Stimulated activated CD8-positive, alpha-beta memory T cell treated with anti-CD3 and anti-CD28 coated beads, Interleukin-12 subunit alpha, Interleukin-12 subunit beta, amount 100 ng/mL, for 4 hours (primary cell): Measurements from ENCODE around the gene BCLAF1.
"Not testable (repeated sequence)": the region's sequence is repeated elsewhere in the genome, so short reads cannot be mapped to it uniquely, and the experiment has no call there.

Experiments
- DNase-seq: peaks from one replicate; pipeline ENCODE4 v3.0.0-alpha.2; 2020; ENCODE audit warnings: low read depth

Gene BCLAF1

DNA sequence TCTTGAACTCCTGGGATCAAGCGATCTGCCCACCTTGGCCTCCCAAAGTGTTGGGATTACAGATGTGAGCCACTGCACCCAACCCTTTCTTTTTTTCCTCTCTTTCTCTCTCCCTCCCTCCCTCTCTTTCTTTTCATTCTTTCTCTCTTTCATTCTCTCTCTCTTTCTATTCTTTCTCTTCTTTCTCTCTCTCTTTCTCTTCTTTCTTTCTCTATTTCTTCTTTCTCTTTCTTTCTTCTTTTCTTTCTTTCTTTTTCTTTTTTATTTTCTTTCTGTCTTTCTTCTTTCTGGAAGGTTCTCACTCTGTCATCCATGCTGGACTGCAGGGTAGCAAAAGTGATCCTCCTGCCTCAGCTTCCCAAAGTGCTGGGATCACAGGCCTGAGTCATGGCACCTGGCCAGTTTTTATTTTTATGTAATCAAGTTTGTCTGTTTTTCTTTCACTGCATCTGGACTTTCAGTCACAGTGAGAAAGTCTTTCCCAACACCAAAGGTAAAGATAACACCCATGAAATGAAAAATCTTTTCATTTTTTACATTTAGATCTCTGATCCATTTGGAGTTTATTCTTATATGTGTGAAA lies 20.2 kb upstream of the BCLAF1 start:
- DNase-seq, result no peak

- DNase-seq, result no peak
Measured at GRCh38 chr6:136309171-136309570, 19.5 kb upstream of the BCLAF1 start.

DNA sequence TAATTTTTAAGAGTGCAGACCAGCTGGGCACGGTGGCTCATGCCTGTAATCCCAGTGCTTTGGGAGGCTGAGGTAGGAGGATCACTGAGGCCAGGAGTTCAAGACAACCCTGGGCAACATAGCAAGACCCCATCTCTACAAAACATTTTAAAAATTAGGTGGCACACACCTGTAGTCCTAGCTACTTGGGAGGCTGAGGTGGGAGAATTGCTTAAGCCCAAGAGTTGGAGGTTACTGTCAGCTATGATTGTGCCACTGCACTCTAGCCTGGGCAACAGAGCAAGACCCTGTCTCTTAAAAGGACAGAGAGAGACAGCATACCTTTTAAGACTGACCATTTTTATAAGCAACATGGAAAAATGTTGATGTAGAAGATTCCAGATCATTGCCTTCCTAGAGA lies 18.8 kb upstream of the BCLAF1 start:
- not testable (repeated sequence) for DNase-seq

DNA sequence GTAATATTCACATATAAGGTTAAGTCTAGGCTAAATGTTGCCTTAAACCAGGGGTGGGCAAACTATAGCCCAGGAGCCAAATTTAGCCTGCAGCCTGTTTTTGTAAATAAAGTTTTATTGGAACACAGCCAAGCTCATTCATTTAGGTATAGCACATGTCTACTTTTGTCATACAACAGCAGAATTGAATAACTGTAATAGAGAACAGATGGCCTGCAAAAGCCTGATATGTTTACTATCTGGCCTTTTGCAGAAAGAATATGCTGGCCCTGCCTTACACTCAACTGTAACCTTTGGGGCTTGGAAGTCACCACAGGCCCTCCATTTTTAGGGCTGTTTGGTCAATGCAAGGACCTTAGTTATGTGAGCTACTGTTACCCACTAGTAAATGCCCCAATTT lies 17.7 kb upstream of the BCLAF1 start:
- DNase-seq, result no peak

GRCh38 chr6:136306466-136306865 lies 16.8 kb upstream of the BCLAF1 start:
- no peak for DNase-seq

DNA sequence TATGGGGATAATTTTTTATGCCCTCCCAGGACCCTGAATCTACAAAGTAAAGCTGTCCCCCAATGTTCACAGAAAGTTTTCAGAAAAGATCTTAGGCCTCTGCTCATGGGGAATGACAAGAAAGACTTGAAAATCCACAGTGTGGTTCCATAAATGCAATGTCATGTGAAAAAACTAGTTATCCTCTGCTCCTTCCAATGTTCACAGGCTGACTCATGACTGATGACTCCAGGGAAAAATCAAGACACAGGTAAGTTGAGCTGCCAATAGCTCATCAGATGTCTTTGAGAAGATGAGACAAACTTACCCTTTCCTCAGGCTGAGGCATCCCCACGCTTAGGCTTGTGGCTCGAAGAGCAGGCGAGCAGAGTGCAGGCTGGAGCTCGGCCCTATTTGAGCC lies 14.8 kb upstream of the BCLAF1 start:
- no peak for DNase-seq

DNA sequence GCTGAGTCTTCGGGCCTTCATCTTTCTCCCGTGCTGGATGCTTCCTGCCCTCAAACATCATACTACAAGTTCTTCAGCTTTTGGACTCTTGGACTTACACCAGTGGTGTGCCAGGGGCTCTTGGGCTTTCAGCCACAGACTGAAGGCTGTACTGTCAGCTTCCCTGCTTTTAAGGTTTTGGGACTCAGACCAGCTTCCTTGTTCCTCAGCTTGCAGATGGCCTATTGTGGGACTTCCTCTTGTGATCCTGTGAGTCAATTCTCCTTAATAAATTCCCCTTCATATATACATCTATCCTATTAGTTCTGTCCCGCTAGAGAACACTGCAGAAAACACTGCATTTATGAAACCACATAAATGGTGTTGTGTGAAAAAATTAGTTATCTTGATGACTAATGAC lies 13.9 kb upstream of the BCLAF1 start:
- no peak for DNase-seq

GRCh38 chr6:136294621-136295020 lies 5.0 kb upstream of the BCLAF1 start:
- no peak for DNase-seq

GRCh38 chr6:136290410-136291010 lies 864 bp upstream of the BCLAF1 start:
- peak; percentile 64 for DNase-seq

DNA sequence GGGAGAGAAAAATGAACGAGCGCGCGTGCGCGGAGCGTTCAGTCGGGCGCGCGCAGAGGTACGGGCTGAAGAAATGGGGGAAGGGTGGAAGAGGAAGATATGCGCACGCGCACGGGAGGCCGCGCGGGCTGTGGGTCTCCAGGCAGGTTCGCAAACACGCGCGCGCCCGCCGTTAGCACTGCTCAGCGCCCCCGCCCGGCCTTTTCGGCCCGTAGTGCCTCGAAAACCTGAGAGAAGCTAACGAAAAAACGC lies 393 bp downstream of the BCLAF1 start:
- DNase-seq, result peak; percentile 84

DNA sequence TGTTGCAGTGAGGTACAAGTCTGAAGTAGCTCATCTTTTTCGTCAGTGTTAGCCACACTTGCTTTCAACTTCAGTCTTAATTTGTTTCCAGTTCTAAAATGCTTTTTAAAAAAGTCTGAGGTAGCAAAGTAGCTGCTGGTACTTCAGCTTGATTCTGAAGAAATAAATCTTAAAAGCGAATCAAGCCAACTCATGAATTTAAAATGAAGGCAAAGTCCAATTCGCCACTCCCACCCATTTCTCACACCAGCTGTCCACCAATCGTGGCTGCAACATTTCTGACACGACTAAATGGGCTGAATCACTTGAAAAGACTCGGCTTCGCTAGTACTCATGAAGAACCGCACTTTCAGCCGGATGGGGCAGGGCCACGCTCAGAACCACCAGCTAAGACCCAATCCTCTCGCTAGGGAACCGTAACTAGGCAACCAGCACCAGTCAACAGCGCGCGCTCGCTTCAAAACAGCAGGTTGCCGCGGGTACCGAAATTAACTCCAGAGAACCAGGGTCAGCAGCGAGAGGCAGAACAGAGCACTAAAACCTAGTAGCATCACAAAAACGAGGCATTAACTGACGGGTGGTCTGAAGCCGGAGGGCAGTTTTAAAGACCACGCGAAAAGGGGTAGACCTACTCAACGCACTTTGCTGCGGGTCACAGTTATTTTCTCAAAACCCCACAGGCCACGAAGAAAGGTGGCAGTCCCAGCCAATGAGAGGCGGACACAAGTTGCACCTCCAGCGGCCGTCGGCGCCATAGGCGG lies 900 bp downstream of the BCLAF1 start:
- DNase-seq, result peak; percentile 68

- no peak for DNase-seq
Measured at GRCh38 chr6:136284909-136285308, 4.7 kb downstream of the BCLAF1 start.

DNA sequence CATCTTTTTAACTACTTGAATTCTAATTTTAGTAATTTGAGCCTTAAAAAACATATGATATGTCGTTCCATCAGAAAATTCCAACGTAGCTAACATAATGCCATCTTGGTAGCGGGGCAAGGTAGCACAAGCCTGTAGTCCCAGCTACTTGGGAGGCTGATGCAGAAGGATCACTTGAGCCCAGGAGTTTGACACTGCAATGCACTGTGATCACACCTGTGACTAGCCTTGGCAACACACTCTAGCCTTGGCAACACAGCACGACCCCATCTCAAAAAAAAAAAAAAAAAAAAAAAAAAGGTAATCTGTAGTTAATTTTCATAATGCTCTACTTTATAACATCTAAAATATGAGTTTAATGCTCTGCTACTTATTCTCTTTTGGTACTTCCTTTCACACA lies 6.7 kb downstream of the BCLAF1 start:
- no peak for DNase-seq

DNA sequence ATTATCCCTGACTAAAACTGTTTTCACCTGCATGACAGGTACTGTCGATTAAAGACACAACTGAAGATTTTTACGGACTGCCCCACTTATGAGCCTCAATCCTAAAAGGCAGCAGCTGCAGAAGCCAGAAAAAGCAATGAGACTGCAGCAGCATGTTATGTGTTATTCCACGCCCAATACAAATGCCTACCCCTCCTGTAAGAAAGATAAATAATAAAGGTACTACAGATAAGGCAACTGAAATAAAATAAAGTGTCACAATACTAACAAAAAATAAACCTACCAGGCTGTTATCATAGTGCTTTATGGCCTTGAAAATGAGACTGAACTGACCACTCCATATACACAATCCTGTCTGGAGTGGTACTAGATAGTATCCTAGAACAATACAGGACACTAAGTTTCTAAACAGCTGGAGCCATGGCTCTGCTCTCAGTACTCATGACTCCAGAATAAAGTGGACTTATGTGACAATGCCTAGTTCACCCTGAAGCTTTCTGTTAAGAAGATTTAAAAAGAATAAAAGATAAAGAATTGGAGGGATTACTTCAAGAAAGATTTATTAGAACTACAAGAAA lies 9.5 kb downstream of the BCLAF1 start:
- DNase-seq, result no peak

DNA sequence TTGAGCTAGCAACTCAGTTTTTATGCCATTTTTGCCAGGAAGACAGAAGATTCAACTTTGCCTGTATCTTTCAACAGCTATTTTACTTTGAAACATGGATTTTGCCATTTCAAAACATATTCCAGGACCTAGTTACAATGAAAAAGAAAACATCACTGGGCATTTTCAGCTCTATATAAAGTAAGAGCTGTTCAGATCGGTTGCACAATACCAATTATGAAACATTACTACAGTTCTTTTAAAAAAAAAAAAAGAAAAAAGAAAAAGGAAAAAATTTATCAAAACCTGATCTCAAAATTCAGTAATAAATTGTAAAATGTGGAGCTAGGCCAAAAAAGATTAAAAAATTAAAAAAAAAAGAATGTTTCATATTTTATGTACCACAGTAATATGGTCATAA lies 15.6 kb downstream of the BCLAF1 start:
- no peak for DNase-seq

DNA sequence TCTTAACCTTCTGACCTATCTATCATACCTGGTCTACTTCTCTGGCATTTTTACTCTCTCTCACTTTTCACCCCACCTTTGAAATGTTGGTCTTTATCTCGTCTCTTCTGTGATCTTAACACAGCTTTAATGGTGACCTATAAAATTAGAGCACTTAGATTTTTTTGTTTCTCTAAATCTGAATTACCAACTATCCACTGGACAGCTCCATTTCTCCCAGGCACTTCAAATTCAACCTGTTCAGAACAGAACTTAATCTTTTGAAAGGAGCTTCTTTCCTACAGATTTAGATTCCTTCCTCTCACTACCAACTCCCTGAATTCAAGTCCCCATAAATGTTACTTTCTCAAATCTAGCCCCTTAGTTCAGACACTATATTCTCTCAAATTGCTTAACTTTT lies 24.5 kb downstream of the BCLAF1 start:
- no peak for DNase-seq

GRCh38 chr6:136262940-136263339 lies 26.7 kb downstream of the BCLAF1 start:
- no peak for DNase-seq

GRCh38 chr6:136254851-136255466 lies 34.7 kb downstream of the BCLAF1 start:
- DNase-seq, result no peak

DNA sequence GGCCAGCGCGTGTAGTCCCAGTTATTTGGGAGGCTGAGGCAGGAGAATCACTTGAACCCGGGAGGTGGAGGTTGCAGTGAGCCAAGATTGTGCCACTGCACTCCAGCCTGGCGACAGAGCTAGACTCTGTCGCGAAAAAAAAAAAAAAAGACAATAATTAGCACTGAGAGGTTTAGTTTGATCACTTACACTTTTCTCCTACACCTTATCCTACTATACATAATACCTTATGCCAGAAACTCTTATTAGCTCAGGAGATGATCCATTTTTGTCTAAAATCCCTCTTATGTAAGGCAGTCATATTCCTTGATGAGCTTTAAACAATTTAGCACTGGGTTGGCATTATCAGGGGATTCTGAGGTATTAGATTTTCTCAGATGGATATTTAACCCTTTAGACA lies 35.9 kb downstream of the BCLAF1 start:
- DNase-seq, result no peak

DNA sequence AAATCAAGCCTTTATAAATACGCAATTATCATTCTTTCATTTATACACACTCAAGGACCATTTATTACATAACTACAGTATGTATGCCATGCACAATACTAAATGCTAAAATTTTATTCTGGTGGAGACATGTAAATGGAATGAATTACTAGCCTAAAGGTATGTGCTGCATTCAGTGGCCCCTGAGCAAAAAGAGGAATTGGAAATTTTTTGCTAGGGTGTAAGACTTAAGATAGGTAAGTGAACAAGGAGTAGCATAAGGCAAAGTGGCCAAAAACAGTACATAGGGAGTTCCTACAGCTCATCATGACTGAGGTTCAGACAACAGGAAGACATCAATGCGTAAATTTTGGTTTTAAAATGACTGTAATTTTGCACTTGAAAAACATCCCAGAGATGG lies 37.2 kb downstream of the BCLAF1 start:
- no peak for DNase-seq

- DNase-seq, result no peak
Measured at GRCh38 chr6:136251394-136251793, 38.3 kb downstream of the BCLAF1 start.

DNA sequence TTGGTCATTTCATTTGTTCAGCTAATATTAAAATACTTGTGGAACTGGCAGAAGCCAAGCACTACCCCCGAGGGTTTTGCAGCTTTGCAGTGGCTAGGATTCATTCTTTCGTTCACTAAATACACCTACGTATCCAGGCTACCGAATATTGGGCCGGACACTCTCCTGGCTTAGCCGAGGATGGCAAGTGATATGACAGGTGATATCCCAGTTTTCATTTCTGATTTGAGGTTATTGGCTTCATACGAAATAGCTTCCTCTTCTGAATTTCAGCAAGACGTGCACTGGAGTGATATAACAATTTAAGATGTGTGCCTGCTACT lies 39.0 kb downstream of the BCLAF1 start:
- DNase-seq, result no peak
